ENCODE results near the gene SF1.

The SF1 gene

GRCh38 chr11:64763526-64764039, 14.8 kb downstream of the SF1 start:
- peaks cover 56% of the 10 kb centered on the region for H3K4me1 ChIP-seq (ENCODE audit: insufficient read depth, low read length)
- H3K36me3 ChIP-seq (ENCODE audit: insufficient read depth, low read length) = peaks cover 25% of the 10 kb centered on the region
- no peak overlapping the region for H3K9ac ChIP-seq (ENCODE audit: low read depth, low read length)
- H3K9me3 ChIP-seq (ENCODE audit: control insufficient read depth, insufficient read depth, low read length) = no peaks in the 10 kb centered on the region

GRCh38 chr11:64762674-64763525, 15.4 kb downstream of the SF1 start:
- H3K9ac ChIP-seq (ENCODE audit: low read depth, low read length) = peak overlapping the region; percentile 18; the same call in 1 of the 2 replicates
- H3K9me3 ChIP-seq (ENCODE audit: control insufficient read depth, insufficient read depth, low read length) = no peaks in the 10 kb centered on the region
- peaks cover 56% of the 10 kb centered on the region for H3K4me1 ChIP-seq (ENCODE audit: insufficient read depth, low read length)
- peaks cover 18% of the 10 kb centered on the region for H3K36me3 ChIP-seq (ENCODE audit: insufficient read depth, low read length)

- Histone ChIP-seq H3K9me3 (ENCODE audit: control insufficient read depth, insufficient read depth, low read length) (no peaks in the 10 kb centered on the region), H3K36me3 (ENCODE audit: insufficient read depth, low read length) (peaks cover 14% of the 10 kb centered on the region), H3K4me1 (ENCODE audit: insufficient read depth, low read length) (peaks cover 56% of the 10 kb centered on the region), H3K9ac (ENCODE audit: low read depth, low read length) (no peak overlapping the region)
Observed at GRCh38 chr11:64762277-64762673, 16.1 kb downstream of the SF1 start.

- no peaks in the 10 kb centered on the region for H3K9me3 ChIP-seq (ENCODE audit: control insufficient read depth, insufficient read depth, low read length)
- H3K4me1 ChIP-seq (ENCODE audit: insufficient read depth, low read length) = peaks cover 56% of the 10 kb centered on the region
- peaks cover 11% of the 10 kb centered on the region for H3K36me3 ChIP-seq (ENCODE audit: insufficient read depth, low read length)
- H3K9ac ChIP-seq (ENCODE audit: low read depth, low read length) = no peak overlapping the region
Observed at GRCh38 chr11:64760759-64761420, 17.5 kb downstream of the SF1 start.

GRCh38 chr11:64759722-64760719, 18.3 kb downstream of the SF1 start, which contains the start of gene PYGM:
Gene PYGM (minus strand): TSS chr11:64759974. CDS start chr11:64759898, 76 bp downstream.
- peak within 1 kb of the TSS; percentile 13; the same call in 1 of the 2 replicates for H3K9ac ChIP-seq (ENCODE audit: low read depth, low read length)
- peaks cover 10% of the 10 kb centered on the region for H3K36me3 ChIP-seq (ENCODE audit: insufficient read depth, low read length)
- no peaks in the 10 kb centered on the region for H3K9me3 ChIP-seq (ENCODE audit: control insufficient read depth, insufficient read depth, low read length)
- peaks cover 53% of the 10 kb centered on the region for H3K4me1 ChIP-seq (ENCODE audit: insufficient read depth, low read length)

- Histone ChIP-seq H3K4me1 (ENCODE audit: insufficient read depth, low read length) (peaks cover 48% of the 10 kb centered on the region), H3K36me3 (ENCODE audit: insufficient read depth, low read length) (peaks cover 2% of the 10 kb centered on the region), H3K9ac (ENCODE audit: low read depth, low read length) (peak overlapping the region; percentile 13; the same call in 1 of the 2 replicates), H3K9me3 (ENCODE audit: control insufficient read depth, insufficient read depth, low read length) (no peaks in the 10 kb centered on the region)
Observed at GRCh38 chr11:64759131-64759721, 19.1 kb downstream of the SF1 start.

GRCh38 chr11:64758330-64759079, 19.8 kb downstream of the SF1 start:
- no peaks in the 10 kb centered on the region for H3K9me3 ChIP-seq (ENCODE audit: control insufficient read depth, insufficient read depth, low read length)
- peaks cover 40% of the 10 kb centered on the region for H3K4me1 ChIP-seq (ENCODE audit: insufficient read depth, low read length)
- H3K9ac ChIP-seq (ENCODE audit: low read depth, low read length) = no peak overlapping the region
- no peaks in the 10 kb centered on the region for H3K36me3 ChIP-seq (ENCODE audit: insufficient read depth, low read length)

GRCh38 chr11:64757549-64758329, 20.6 kb downstream of the SF1 start:
- Histone ChIP-seq H3K9ac (ENCODE audit: low read depth, low read length) (no peak overlapping the region), H3K9me3 (ENCODE audit: control insufficient read depth, insufficient read depth, low read length) (no peaks in the 10 kb centered on the region), H3K36me3 (ENCODE audit: insufficient read depth, low read length) (no peaks in the 10 kb centered on the region), H3K4me1 (ENCODE audit: insufficient read depth, low read length) (peaks cover 33% of the 10 kb centered on the region)

- no peaks in the 10 kb centered on the region for H3K36me3 ChIP-seq (ENCODE audit: insufficient read depth, low read length)
- no peak overlapping the region for H3K9ac ChIP-seq (ENCODE audit: low read depth, low read length)
- H3K9me3 ChIP-seq (ENCODE audit: control insufficient read depth, insufficient read depth, low read length) = no peaks in the 10 kb centered on the region
- peaks cover 18% of the 10 kb centered on the region for H3K4me1 ChIP-seq (ENCODE audit: insufficient read depth, low read length)
Observed at GRCh38 chr11:64755681-64756361, 22.5 kb downstream of the SF1 start.

GRCh38 chr11:64754919-64755662, 23.3 kb downstream of the SF1 start:
- H3K36me3 ChIP-seq (ENCODE audit: insufficient read depth, low read length) = no peaks in the 10 kb centered on the region
- H3K9me3 ChIP-seq (ENCODE audit: control insufficient read depth, insufficient read depth, low read length) = no peaks in the 10 kb centered on the region
- peaks cover 10% of the 10 kb centered on the region; the same call in 1 of the 2 replicates for H3K4me1 ChIP-seq (ENCODE audit: insufficient read depth, low read length)
- no peak overlapping the region for H3K9ac ChIP-seq (ENCODE audit: low read depth, low read length)

- peaks cover 4% of the 10 kb centered on the region; the same call in 1 of the 2 replicates for H3K4me1 ChIP-seq (ENCODE audit: insufficient read depth, low read length)
- H3K9me3 ChIP-seq (ENCODE audit: control insufficient read depth, insufficient read depth, low read length) = no peaks in the 10 kb centered on the region
- H3K36me3 ChIP-seq (ENCODE audit: insufficient read depth, low read length) = no peaks in the 10 kb centered on the region
- H3K9ac ChIP-seq (ENCODE audit: low read depth, low read length) = no peak overlapping the region
Observed at GRCh38 chr11:64754124-64754918, 24.0 kb downstream of the SF1 start.
